OCI-LY1 (cell line): Measurements from ENCODE around the gene ADGRD2.

Experiments used
- CTCF ChIP-seq: fragments of 200-600 bp; sonication (generic), shearing (Covaris generic); IDR thresholded peaks from 2 replicates; pipeline ENCODE4 v1.5.1; 2017; ENCODE audit warnings: mild to moderate bottlenecking, antibody characterized with exemption, low read length, moderate library complexity, mixed read lengths
- EZH2 ChIP-seq: fragments of 200-600 bp; sonication (generic), shearing (Covaris generic); IDR thresholded peaks from 2 replicates; pipeline ENCODE4 v1.8.0; 2017; ENCODE audit warnings: borderline replicate concordance, mixed run types, mild to moderate bottlenecking, antibody characterized with exemption, low read length, moderate library complexity, mixed read lengths

DNA sequence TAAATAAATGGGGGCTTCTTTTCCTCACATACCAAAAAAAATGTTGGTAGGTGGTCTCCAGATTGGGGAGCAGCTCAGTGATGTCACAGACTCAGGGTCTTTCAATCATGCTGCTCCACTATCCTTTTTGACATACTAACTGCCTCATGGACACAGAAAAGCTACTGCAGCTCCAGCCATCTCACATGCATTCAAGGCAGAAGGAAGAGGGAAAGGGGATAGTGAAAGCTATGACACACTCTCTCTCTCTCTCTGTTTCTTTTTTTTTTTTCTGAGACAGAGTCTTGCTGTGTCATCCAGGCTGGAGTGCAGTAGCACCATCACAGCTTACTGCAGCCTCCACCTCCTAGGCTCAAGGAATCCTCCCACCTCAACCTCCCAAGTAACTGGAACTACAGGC lies 7.9 kb upstream of the ADGRD2 start:
- no peak for TF ChIP-seq CTCF
- no peak for TF ChIP-seq EZH2
